Epithelial cell of esophagus (primary cell): ENCODE results near the gene PTGER3.

Experiments
- DNase-seq: peaks from one replicate; pipeline ENCODE4 v3.0.0; 2010; ENCODE audit warnings: low read depth
- H3K4me3 ChIP-seq: 2 replicates; pipeline ENCODE4 v1.5.1; 2011; ENCODE audit warnings: mild to moderate bottlenecking, low read length, control low read depth
- CTCF ChIP-seq: IDR thresholded peaks from 2 replicates; pipeline ENCODE4 v1.5.1; 2011; ENCODE audit warnings: low read depth, mild to moderate bottlenecking, low read length, control low read depth, inconsistent platforms; ENCODE audit not compliant: insufficient read depth; ENCODE audit errors: missing control alignments

Gene PTGER3

GRCh38 chr1:71087060-71087459 is 39.4 kb upstream of the PTGER3 start:
- DNase-seq: no peak
- no peak for TF ChIP-seq CTCF

GRCh38 chr1:71086331-71086730 is 38.7 kb upstream of the PTGER3 start:
- DNase-seq: peak; percentile 93
- no peak overlapping the region for H3K4me3 ChIP-seq
- no peak for TF ChIP-seq CTCF

More at GRCh38 chr1:71087060-71087459, 39.4 kb upstream of the PTGER3 start:
- H3K4me3 ChIP-seq: no peak overlapping the region

GRCh38 chr1:71083271-71083670 is 35.7 kb upstream of the PTGER3 start:
- TF ChIP-seq CTCF: no peak
- no peak for DNase-seq
- H3K4me3 ChIP-seq: no peak overlapping the region

GRCh38 chr1:71081697-71082080 is 34.1 kb upstream of the PTGER3 start:
- peak overlapping the region; percentile 98 for H3K4me3 ChIP-seq
- no peak for DNase-seq
- TF ChIP-seq CTCF: no peak

GRCh38 chr1:71080739-71081696 is 33.4 kb upstream of the PTGER3 start, which contains the start of gene ZRANB2:
Gene ZRANB2 (minus strand): TSS chr1:71081035. CDS start chr1:71080995, 40 bp downstream.
- peak; percentile 77 for TF ChIP-seq CTCF
- peak; percentile 96 for DNase-seq
- H3K4me3 ChIP-seq: peak within 1 kb of the TSS; percentile 98

- TF ChIP-seq CTCF: no peak
- H3K4me3 ChIP-seq: peak overlapping the region; percentile 98
- peak; percentile 32 for DNase-seq
Measured at GRCh38 chr1:71080230-71080738, 32.7 kb upstream of the PTGER3 start.
